Activated CD4-positive, alpha-beta T cell treated with anti-CD3 and anti-CD28 coated beads, Interleukin-2, amount 10 ng/mL, durations not matched to agents 24 days and 14 days (primary cell): ENCODE measurements around the gene SEMA3F. TPM values are rescaled to one million over a fixed set of nuclear protein-coding genes. Genes with fewer than 3 reads are reported as not detected.
A peak's percentile ranks its signal among the peaks of the same experiment; 100 is the strongest.

Experiments
- DNase-seq: peaks from one replicate; pipeline ENCODE4 v3.0.0; 2022
- H3K27ac Mint-ChIP-seq: one replicate; pipeline ENCODE4 v1.8.0; 2022; ENCODE audit warnings: mild to moderate bottlenecking, mixed read lengths
- H3K27me3 Mint-ChIP-seq: one replicate; pipeline ENCODE4 v1.8.0; 2022; ENCODE audit warnings: mixed read lengths
- H3K36me3 Mint-ChIP-seq: one replicate; pipeline ENCODE4 v1.8.0; 2022; ENCODE audit warnings: low read depth, mild to moderate bottlenecking, mixed read lengths
- H3K4me1 Mint-ChIP-seq: one replicate; pipeline ENCODE4 v1.8.0; 2021; ENCODE audit warnings: mixed read lengths
- H3K4me3 Mint-ChIP-seq: one replicate; pipeline ENCODE4 v1.8.0; 2022; ENCODE audit warnings: mild to moderate bottlenecking, moderate library complexity, mixed read lengths
- H3K9me3 Mint-ChIP-seq: one replicate; pipeline ENCODE4 v1.8.0; 2021; ENCODE audit warnings: mixed read lengths
- intact Hi-C: fragments of 100-400 bp; cut with micrococcal nuclease; formaldehyde crosslinking; loops from one replicate; pipeline ENCODE4 v1.15.1; 2023
- total RNA-seq: library from RNA; stranded (reverse); gene quantifications from 2 replicates; pipeline ENCODE4 v1.2.3, GENCODE V29; 2022

Gene SEMA3F
- total RNA-seq, 1 donor from 2014 or later = 0.14 TPM

DNA sequence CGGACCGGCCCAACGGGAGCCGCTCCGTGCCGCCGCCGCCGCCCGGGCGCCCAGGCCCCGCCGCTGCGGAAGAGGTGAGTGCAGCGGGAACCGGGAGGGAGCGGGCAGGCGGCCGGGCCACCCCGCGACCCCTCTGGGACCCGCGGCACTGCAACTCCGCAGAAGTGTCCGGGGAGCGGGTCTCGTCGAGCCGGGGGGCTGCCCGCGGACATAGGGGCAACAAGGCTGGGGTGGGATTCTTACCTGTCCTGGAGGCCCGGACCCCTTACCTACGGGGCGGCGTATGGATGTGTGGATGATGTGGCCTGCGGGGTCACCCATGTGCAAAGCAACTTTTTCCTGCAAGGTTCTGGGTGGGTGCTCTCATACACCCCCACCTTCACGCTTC lies 361 bp downstream of the SEMA3F start:
- H3K9me3 Mint-ChIP-seq = no peaks in the 10 kb centered on the region
- no peaks in the 10 kb centered on the region for H3K36me3 Mint-ChIP-seq
- intact Hi-C loops = no loop called here
- H3K27ac Mint-ChIP-seq = no peak overlapping the region
- H3K27me3 Mint-ChIP-seq = peaks cover 49% of the 10 kb centered on the region
- no peak for DNase-seq
- H3K4me3 Mint-ChIP-seq = peak overlapping the region; percentile 67
- H3K4me1 Mint-ChIP-seq = peaks cover 10% of the 10 kb centered on the region

DNA sequence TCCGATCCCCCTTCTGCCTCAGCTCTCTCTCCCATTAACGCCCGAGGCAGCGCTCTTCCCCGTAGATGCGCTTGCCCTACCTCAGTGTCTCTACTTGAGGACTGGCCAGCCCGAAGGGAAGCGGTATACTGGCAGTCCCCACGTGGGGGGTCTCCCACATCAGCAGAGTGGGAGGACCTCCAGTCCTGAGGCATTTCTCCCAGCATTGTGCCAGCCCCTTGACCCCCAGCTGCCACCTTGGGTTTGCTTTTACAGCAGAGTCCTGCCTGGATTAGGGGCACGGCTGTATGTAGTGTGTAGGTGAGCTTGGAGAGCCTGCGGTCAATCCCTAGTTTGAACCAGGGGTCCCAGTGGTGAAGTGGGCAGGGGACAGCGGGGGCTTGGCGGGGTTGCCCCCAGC lies 767 bp downstream of the SEMA3F start:
- H3K36me3 Mint-ChIP-seq = no peaks in the 10 kb centered on the region
- no peaks in the 10 kb centered on the region for H3K9me3 Mint-ChIP-seq
- no peak for DNase-seq
- peak overlapping the region; percentile 67 for H3K4me3 Mint-ChIP-seq
- intact Hi-C loops = no loop called here
- H3K27me3 Mint-ChIP-seq = peaks cover 47% of the 10 kb centered on the region
- no peak overlapping the region for H3K27ac Mint-ChIP-seq
- H3K4me1 Mint-ChIP-seq = peaks cover 10% of the 10 kb centered on the region

DNA sequence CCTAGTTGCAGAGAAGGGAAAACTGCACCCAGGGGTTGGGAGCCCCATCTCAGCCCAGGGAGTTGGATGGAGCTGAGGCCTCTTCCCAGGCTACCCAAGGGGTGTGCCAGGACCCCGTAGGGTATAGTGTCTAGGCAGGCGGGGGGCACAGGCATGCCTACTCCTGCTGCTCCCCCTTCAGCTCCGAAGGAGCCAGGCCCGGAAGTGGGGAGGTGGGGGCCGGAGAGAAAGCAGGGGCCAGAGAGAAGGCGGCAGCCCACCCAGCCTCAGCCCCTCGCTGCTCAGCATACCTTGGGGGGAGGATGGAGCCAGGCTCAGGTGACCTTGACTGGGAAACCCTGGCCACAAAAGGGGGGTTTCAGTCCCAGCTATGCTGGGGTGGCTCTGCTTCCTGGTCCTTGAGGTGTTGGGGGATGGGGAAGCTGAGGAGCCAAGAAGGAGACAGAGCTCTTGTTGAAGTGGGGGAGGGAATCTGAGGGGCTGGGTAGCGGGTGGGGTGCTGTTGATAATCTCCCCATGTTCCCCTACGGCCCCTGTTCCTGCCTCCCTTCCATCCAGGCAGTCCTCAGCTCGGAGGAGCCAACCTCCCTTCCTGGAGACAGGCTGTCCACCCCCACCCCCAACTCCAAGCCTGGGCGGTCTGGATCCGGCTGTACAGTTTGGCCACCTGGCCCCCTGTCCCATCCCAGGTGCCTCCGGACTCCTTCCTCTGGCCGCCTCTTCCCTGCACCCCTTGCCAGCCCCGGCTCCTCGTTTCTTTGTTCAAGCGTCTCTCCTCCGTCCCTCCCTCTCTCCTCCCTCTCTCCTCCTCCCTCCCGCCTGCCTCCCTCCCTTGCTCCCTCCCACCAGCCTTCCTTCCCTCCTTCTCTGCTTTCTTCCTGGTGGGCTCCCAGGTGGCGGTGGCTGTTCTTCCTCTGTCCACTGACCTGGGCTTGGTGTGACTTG lies 1.7 kb downstream of the SEMA3F start:
- Mint-ChIP-seq H3K36me3 (no peaks in the 10 kb centered on the region), H3K27me3 (peaks cover 47% of the 10 kb centered on the region), H3K4me1 (peaks cover 10% of the 10 kb centered on the region), H3K4me3 (no peak overlapping the region), H3K27ac (no peak overlapping the region), H3K9me3 (no peaks in the 10 kb centered on the region)
- DNase-seq = no peak
- intact Hi-C loops = no loop called here

DNA sequence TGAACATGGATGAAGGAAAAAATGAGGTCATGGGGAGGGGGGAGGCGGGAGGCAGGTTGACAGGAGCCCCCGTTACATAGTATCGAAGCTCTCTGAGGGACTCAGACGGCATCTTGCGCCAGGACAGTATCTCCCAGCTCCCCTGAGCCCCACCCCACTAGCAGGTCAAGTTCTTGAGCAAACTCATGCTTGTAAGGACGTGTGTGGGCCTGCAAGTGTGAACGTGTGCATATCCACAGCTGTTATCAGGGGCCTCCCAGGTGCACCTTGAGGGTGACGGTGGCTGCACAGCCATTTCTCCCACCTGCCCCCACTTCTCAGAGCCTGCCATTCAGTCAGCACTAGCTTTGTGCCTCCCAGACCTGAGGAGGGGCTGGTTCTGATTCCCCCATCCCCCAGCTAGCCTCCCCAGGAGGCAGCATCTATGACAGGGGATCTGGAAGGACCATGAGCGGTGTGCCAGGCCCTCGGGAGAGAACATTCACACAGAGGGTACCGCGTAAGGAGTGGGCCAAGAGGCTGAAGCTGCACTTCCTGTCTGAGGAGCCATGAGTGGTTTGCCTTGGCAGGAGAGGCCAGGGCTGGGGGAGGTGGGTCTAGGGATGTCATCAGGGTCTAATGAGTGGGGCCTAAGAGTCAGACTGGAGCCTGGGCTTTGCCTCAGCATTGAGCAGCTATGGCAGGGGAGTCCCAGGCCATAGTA lies 2.9 kb downstream of the SEMA3F start:
- H3K4me3 Mint-ChIP-seq = no peak overlapping the region
- no peaks in the 10 kb centered on the region for H3K9me3 Mint-ChIP-seq
- peaks cover 45% of the 10 kb centered on the region for H3K27me3 Mint-ChIP-seq
- DNase-seq = no peak
- intact Hi-C loops = no loop called here
- no peak overlapping the region for H3K27ac Mint-ChIP-seq
- H3K4me1 Mint-ChIP-seq = peaks cover 10% of the 10 kb centered on the region
- H3K36me3 Mint-ChIP-seq = no peaks in the 10 kb centered on the region

DNA sequence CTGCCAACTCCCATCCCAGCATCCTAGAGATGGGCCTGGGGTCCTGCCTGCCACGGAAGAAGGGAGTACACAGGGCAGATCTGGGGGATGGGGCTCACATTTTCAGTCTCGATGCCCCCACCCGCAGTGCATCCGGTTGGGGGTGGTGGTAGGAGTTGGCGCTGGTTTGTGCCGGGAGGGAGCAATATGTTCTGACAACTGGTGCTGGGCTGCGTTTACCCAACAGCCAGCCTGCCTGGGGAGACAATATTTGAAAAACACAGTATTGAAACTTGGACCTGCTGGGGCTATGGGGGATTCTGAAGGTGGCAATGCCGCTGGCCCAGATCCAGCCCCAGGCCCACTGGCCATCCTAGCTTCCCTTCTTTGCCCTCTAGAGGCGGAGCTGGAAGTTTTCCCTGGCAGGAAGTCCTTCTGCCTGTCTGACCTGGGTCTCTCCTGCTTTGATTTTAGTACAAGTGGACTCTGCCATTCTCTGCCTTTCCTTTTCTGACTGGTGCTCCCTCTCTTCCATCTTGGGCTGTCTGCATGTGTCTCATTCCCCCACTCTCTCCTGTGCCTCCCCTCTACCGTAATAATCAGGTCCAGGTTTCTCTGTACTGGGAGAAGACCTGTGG lies 3.5 kb downstream of the SEMA3F start:
- intact Hi-C loops = no loop called here
- Mint-ChIP-seq H3K9me3 (no peaks in the 10 kb centered on the region), H3K27me3 (peaks cover 38% of the 10 kb centered on the region), H3K4me3 (no peak overlapping the region), H3K36me3 (no peaks in the 10 kb centered on the region), H3K27ac (no peak overlapping the region), H3K4me1 (peaks cover 9% of the 10 kb centered on the region)
- DNase-seq = no peak

DNA sequence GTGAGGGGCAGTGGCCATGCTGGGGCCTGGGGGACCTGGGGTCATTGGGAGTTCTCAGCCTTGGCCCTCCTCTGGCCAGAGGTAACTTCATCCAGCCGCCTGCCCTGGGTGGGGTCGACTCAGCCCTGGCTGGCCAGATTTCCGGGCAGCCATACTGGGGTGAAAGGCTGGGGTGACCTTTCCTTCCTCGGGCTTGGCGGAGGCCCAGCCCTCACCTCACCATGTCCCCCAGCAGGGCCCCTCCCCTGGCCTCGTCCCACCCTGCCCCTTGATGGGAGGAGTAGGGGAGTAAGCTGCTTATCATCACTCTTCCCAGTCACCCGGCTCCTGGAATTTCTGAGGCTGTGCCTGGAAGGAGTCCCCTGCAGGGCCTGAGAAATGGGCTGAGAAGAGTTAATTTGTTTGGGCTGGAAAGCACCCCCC lies 5.4 kb downstream of the SEMA3F start:
- H3K27me3 Mint-ChIP-seq = peaks cover 35% of the 10 kb centered on the region
- H3K36me3 Mint-ChIP-seq = no peaks in the 10 kb centered on the region
- DNase-seq = no peak
- H3K4me1 Mint-ChIP-seq = peaks cover 3% of the 10 kb centered on the region
- H3K4me3 Mint-ChIP-seq = no peak overlapping the region
- no peaks in the 10 kb centered on the region for H3K9me3 Mint-ChIP-seq
- intact Hi-C loops = no loop called here
- H3K27ac Mint-ChIP-seq = no peak overlapping the region

DNA sequence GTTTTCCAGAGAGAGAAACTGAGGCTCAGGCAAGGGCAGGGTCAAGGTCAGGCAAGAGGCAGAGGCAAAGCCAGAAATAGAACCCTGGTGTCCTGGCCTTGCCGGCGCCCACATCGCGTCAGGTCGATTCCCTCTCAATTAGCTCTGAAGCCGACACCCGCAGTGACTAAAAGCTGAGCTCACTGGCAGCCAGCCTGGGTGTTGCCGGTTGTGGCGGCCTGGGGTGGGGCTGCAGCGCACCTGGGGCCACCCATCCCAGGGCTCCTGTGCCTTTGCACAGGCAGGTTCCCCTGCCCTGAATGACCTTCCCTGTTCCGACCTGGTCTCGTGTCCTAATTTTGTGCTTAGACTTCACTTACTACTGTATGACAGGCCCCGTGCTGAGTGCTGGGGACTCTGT lies 6.2 kb downstream of the SEMA3F start:
- Mint-ChIP-seq H3K27ac (no peak overlapping the region), H3K36me3 (no peaks in the 10 kb centered on the region)

DNA sequence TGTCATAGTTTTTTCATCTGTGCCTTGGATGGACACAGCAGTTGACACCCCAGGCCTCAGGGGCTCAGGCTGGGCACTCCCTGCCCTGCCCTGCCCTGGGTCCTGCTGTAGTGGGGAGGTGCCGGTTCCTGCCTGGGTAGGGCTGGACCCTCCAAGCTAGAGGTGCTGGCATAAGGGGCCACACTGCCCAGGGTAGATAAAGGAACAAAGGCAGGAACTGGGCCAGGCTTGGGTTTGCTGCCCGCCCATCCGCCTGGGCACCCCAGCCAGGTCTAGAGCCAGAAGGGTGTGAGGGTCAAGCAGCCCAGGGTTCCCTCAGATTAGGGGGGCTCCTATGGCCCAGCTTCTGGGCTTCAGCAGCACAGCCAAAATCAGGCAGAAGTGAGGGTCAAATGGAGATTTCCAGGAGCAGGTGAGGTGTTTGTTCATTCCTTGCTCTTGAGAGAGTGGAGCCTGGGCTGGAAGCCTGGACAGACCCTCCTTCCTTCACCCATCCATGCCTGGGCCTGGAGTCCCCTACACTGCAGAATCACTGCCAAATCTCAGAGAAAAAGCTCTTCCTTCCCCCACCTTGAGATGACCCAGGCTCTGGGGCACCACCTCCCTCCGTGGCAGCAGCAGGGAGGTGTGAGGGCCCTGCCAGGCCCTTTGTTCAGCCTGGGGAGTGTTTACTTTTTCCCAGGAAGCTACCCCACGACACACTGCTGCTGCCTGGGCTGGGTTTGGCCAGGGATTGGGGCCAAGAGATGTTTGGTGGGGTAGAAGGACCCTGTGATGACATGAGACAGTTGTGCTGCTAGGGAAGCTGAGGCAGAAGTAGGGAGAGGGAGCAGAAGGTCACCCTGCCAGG lies 7.1 kb downstream of the SEMA3F start:
- intact Hi-C loops = no loop called here
- H3K27ac Mint-ChIP-seq = no peak overlapping the region
- no peak for DNase-seq
- H3K9me3 Mint-ChIP-seq = no peaks in the 10 kb centered on the region
- no peak overlapping the region for H3K4me3 Mint-ChIP-seq
- H3K36me3 Mint-ChIP-seq = no peaks in the 10 kb centered on the region
- peaks cover 19% of the 10 kb centered on the region for H3K27me3 Mint-ChIP-seq
- peaks cover 3% of the 10 kb centered on the region for H3K4me1 Mint-ChIP-seq

More for the DNA sequence above, 6.2 kb downstream of the SEMA3F start:
- intact Hi-C loops = no loop called here
- H3K4me3 Mint-ChIP-seq = no peak overlapping the region
- no peak for DNase-seq
- no peaks in the 10 kb centered on the region for H3K9me3 Mint-ChIP-seq
- H3K27me3 Mint-ChIP-seq = peaks cover 27% of the 10 kb centered on the region
- H3K4me1 Mint-ChIP-seq = peaks cover 3% of the 10 kb centered on the region

DNA sequence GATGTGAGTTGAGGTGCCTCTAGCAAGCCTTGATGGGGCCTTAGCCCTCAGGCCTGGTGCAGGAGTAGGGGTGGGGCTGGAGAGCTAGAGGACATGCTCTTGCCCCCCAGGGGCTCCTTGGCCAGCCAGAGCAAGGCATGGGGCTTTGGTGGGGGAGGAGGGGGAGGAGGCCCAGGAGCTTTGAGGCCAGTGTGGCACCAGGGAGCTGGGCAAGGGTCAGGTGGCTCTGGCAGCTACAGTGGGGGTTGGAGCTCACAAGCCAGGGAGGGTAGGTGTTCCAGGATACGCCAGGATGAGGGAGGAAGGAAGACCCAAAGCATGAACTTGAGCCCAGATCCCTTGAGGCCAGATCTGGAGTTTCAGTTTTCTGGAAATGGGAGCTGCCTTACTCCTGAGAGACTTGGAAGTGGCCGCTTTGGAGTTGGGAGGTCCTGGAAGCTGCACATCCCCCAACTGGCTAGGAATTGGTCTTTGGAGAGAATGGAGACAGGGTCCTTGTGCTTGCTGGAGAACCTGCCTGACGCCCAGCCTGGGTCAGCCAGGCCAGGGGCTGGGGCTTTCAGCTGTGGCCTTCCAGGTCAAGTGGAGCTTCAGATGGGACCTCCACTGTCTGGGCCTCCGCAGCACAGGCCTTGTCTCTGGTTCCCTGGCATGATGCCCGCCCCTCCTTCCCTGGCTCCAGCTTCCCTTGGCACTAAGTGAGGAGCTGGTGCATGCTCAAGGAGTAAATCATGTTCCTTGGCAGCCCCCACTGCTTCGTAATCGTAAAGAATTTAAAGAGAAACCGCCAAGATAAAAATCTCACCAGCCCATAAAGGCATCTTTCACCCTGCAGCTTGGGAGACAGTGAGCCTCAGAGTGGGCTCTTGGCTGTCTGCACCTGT lies 8.7 kb downstream of the SEMA3F start:
- no peak overlapping the region for H3K4me3 Mint-ChIP-seq
- no peaks in the 10 kb centered on the region for H3K36me3 Mint-ChIP-seq
- H3K27ac Mint-ChIP-seq = no peak overlapping the region
- peaks cover 6% of the 10 kb centered on the region for H3K27me3 Mint-ChIP-seq
- no peaks in the 10 kb centered on the region for H3K4me1 Mint-ChIP-seq
- no peak for DNase-seq
- intact Hi-C loops = no loop called here
- no peaks in the 10 kb centered on the region for H3K9me3 Mint-ChIP-seq

DNA sequence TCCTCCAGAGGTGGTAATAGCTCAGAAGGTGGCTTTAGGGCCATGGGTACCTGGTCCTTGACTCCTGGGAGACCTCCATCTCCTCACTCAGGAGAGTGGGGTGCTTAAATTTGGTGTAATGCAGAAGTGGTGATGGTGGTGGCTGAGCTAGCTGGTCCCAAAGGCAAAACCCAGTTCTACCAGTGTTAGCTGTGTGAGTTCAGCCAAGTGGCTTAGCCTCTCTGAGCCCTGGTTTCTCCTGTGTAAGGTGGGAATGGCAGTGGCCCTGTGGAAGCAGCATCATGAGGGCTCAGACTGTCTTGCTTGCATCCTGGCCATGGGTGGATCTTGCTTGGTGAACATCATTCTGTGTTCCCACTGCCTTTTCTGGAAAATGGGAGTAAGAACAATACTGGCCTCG lies 9.4 kb downstream of the SEMA3F start:
- intact Hi-C loops = no loop called here
- Mint-ChIP-seq H3K36me3 (no peaks in the 10 kb centered on the region), H3K27ac (no peak overlapping the region), H3K27me3 (peaks cover 4% of the 10 kb centered on the region), H3K9me3 (no peaks in the 10 kb centered on the region), H3K4me1 (no peaks in the 10 kb centered on the region), H3K4me3 (no peak overlapping the region)
- no peak for DNase-seq

DNA sequence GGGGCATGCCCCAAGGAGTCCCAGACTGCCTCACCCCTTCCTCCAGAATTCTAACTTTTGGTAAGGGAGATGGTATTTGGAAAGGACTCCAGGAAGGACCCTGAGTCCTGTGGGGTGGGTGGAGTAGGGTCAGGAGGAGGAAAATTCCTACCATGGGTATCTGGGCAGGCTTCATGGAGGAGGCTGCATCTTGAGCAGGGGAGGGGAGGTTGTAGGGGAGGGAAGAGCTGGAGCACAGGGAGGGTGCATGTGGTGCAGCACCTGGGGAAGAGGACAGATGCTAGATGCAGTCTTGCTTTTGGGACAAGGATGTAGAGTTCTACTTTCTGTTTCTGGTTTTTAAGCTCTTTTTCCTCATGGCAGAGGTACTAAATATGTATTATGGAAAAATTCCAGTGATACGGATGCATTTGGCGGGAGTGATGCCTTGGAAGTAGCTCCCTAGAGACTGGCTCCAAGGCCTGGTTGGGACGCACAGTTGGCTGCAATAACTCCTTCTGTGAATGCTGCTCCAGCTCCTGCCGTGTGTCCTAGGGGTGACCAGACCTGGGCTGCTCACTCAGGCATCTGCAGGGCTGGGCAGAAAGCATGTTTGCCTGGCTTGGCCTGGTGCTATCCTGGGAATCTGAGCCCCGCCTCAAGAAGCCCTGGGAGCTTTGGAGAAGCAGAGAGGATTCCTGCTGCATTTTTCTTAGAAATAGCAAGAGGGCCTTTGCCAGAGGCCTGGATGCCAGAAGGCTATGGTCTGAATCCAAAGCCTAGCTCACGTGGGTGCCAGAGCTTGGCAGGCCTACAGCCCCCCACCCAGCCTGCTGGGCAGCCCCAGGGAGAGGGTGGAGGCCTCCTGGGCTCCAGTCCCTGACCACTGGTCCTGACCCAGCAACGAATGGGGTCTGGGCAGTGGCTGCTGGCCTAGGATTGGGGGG lies 10.1 kb downstream of the SEMA3F start:
- H3K4me3 Mint-ChIP-seq = no peak overlapping the region
- H3K4me1 Mint-ChIP-seq = no peaks in the 10 kb centered on the region
- H3K27me3 Mint-ChIP-seq = peaks cover 4% of the 10 kb centered on the region
- H3K36me3 Mint-ChIP-seq = no peaks in the 10 kb centered on the region
- no peak overlapping the region for H3K27ac Mint-ChIP-seq
- no peaks in the 10 kb centered on the region for H3K9me3 Mint-ChIP-seq
- intact Hi-C loops = no loop called here
- no peak for DNase-seq

DNA sequence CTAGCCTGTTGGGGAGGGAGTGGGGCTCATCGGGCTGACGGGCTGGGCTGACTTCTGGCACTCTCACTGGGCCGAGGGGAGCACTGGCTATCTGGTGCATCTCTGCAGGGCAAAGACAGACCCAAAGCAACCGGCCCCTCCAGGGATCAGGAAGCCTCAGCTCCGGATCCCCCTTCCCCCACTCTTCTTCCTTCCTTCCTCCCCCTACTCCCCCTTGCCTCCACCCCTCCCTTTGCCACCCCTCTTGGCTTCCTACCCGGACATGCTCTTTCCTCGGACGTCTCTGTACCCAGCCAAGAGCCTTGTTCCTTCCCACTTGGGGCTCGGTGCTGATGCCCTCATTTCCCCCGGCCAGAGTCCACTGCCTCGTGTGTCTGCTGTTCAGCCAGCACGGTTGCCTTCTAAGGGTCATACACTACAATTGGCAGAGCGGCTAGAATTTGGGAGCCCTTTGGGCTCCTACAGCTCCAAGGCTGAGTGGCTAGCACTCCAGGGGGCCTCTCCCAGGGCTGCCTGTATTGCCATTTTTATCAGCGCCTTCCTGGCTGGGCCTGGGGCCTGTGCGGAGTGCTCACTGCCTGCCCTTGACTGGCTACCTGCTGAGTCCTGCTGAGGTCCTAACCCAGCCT lies 10.9 kb downstream of the SEMA3F start:
- H3K4me3 Mint-ChIP-seq = no peak overlapping the region
- H3K9me3 Mint-ChIP-seq = no peaks in the 10 kb centered on the region
- DNase-seq = no peak
- H3K36me3 Mint-ChIP-seq = no peaks in the 10 kb centered on the region
- peaks cover 4% of the 10 kb centered on the region for H3K27me3 Mint-ChIP-seq
- no peaks in the 10 kb centered on the region for H3K4me1 Mint-ChIP-seq
- H3K27ac Mint-ChIP-seq = no peak overlapping the region
- intact Hi-C loops = no loop called here
